Measurements from ENCODE around the gene ASXL1. TPM values are rescaled to one million over a fixed set of nuclear protein-coding genes. Genes with fewer than 3 reads are reported as not detected.
"Not testable (repeated sequence)": the region's sequence is repeated elsewhere in the genome, so short reads cannot be mapped to it uniquely, and the experiment has no call there.

Gene ASXL1
- total RNA-seq, 1 donor, result 61.7 TPM

GRCh38 chr20:32370897-32371296 is 12.8 kb downstream of the ASXL1 start:
- H3K4me3 ChIP-seq (ENCODE audit: low read depth, low read length), result no peak overlapping the region
- no peak for TF ChIP-seq CTCF (IDR thresholded peaks at IDR 0.05; ENCODE audit: insufficient read depth, low read depth, low read length)

GRCh38 chr20:32378461-32378860 is 20.3 kb downstream of the ASXL1 start:
- no peak for TF ChIP-seq CTCF (IDR thresholded peaks at IDR 0.05; ENCODE audit: insufficient read depth, low read depth, low read length)
- DNase-seq (ENCODE audit: low read depth), result peak; percentile 53
- H3K4me3 ChIP-seq (ENCODE audit: low read depth, low read length), result no peak overlapping the region

More at GRCh38 chr20:32370897-32371296, 12.8 kb downstream of the ASXL1 start:
- no peak for DNase-seq (ENCODE audit: low read depth)

- DNase-seq (ENCODE audit: low read depth), result not testable (repeated sequence)
These were observed 21.9 kb downstream of the ASXL1 start for GRCh38 chr20:32380037-32380436.

GRCh38 chr20:32380745-32381144 is 22.6 kb downstream of the ASXL1 start:
- DNase-seq (ENCODE audit: low read depth), result no peak
- no peak for TF ChIP-seq CTCF (IDR thresholded peaks at IDR 0.05; ENCODE audit: insufficient read depth, low read depth, low read length)
- H3K4me3 ChIP-seq (ENCODE audit: low read depth, low read length), result no peak overlapping the region

More at GRCh38 chr20:32380037-32380436, 21.9 kb downstream of the ASXL1 start:
- H3K4me3 ChIP-seq (ENCODE audit: low read depth, low read length), result not testable (repeated sequence)

DNA sequence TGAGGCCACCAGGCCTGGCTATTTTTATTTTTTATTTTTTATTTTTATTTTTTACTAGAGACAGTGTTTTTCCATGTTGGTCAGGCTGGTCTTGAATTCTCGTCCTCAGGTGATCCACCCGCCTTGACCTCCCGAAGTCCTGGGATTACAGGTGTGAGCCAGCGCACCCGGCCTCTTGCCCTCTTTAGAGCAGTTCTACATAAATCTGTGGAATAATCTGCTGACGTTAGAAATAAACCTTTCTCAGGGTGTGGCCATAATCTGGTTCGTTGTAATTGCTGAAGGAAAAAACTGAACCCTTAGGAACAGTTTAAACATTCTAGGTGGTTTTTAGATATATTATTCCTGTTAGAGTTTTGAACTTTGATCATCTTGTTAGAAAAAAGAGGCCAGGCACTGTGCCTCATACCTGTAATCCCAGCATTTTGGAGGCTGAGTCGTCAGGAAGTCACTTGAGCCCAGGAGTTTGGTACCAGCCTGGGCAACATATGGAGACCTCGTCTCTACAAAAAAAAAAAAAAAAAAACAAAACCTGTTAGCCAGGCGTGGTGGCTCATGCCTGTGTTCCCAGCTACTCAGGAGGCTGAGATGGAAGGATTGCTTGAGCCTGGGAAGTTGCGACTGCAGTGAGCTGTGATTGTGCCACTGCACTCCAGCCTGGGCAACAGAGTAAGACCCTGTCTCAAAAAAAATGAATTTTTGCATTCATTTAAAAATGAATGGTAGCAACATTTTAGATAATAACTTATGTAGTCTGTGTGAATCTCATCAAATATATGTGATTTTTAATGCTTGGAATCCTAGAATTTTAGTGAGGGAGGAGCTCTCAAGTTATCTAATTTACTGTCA is 24.2 kb downstream of the ASXL1 start:
- H3K4me3 ChIP-seq (ENCODE audit: low read depth, low read length), result no peak overlapping the region
- TF ChIP-seq CTCF (IDR thresholded peaks at IDR 0.05; ENCODE audit: insufficient read depth, low read depth, low read length), result no peak
- no peak for DNase-seq (ENCODE audit: low read depth)

GRCh38 chr20:32383441-32383840 is 25.3 kb downstream of the ASXL1 start:
- not testable (repeated sequence) for H3K4me3 ChIP-seq (ENCODE audit: low read depth, low read length); DNase-seq (ENCODE audit: low read depth)

DNA sequence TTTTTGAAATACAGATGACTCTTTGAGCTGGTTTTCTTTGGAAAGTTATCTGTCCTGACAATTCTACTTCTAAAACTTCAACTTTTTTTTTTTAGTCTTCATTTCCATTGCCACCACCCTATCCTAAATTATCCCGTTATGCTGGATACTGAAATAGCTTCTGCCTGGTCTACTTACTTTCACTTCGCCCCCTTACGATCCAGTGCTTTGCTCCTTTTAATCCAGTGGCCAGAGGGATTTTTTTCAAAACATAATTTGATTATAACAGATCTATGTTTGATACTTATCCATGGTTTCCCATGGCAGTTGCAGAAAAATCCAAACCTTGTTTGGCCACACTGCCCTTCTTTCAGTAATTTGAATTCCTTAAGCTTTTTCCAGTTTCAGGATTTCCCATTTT is 27.4 kb downstream of the ASXL1 start:
- no peak for TF ChIP-seq CTCF (IDR thresholded peaks at IDR 0.05; ENCODE audit: insufficient read depth, low read depth, low read length)
- H3K4me3 ChIP-seq (ENCODE audit: low read depth, low read length), result peak overlapping the region; percentile 22
- peak; percentile 33 for DNase-seq (ENCODE audit: low read depth)

- TF ChIP-seq CTCF (IDR thresholded peaks at IDR 0.05; ENCODE audit: insufficient read depth, low read depth, low read length), result no peak
- peak overlapping the region; percentile 22 for H3K4me3 ChIP-seq (ENCODE audit: low read depth, low read length)
- peak; percentile 60 for DNase-seq (ENCODE audit: low read depth)
These were observed 28.0 kb downstream of the ASXL1 start for GRCh38 chr20:32386091-32386490.
